Measurements from ENCODE around the gene PFDN6. TPM values are rescaled to one million over a fixed set of nuclear protein-coding genes. Genes with fewer than 3 reads are reported as not detected.

PFDN6 gene
- 182 and 213 TPM in 2 replicates for polyA plus RNA-seq (2012; rRNA removed)
- polyA plus RNA-seq (2012; cell fraction: cytosol; rRNA removed) = 233 and 285 TPM in 2 replicates
- 113 and 143 TPM in 2 replicates for polyA plus RNA-seq (2012; cell fraction: nucleus; rRNA removed)

- POLR2A ChIA-PET = interaction anchor here (1.7 to 3.6 kb wide), 6 partner anchors 8 to 317 kb away, joined by 4 to 58 read pairs (median 14); partner anchors contain the start of genes B3GALT4, RGL2, RPS18 and VPS52
- H3F3A ChIP-seq (replicated peaks; ENCODE audit: insufficient read depth) = peaks cover 6% of the 10 kb centered on the region
- peaks cover 5 to 23% of the 10 kb centered on the region in 2 experiments; a peak in 3 of 4 replicates for H3K4me1 ChIP-seq (ENCODE audit: control insufficient read depth in 1 of 2, insufficient read depth in 2 of 2, low read depth in 1 of 2, low read length in 1 of 2)
- CTCF ChIA-PET = interaction anchor here (1.1 to 4.4 kb wide), 5 partner anchors 10 to 137 kb away, joined by 3 to 49 read pairs (median 9); partner anchors contain the start of genes B3GALT4 and RGL2
- H4K20me1 ChIP-seq (ENCODE audit: insufficient read depth) = 0 out of 2 replicates have a peak, but pooled peaks cover 3% of the 10 kb centered on the region
- H3K9me3 ChIP-seq = no peaks in the 10 kb centered on the region
- H3K4me2 ChIP-seq = peak within 1 kb of the TSS; percentile 96
- H3K27me3 ChIP-seq (ENCODE audit: insufficient read depth) = no peaks in the 10 kb centered on the region
- DNase-seq = peak; percentile 88
- peaks cover 56% of the 10 kb centered on the region for H3K79me2 ChIP-seq (ENCODE audit: insufficient read depth)
- H3K9ac ChIP-seq = peak within 1 kb of the TSS; percentile 80
- H3K36me3 ChIP-seq (replicated peaks in 1 of 2; ENCODE audit: control insufficient read depth in 1 of 2, insufficient read depth in 2 of 2, low read length in 1 of 2) = peaks cover 34 to 62% of the 10 kb centered on the region in 2 experiments
- H3K9me2 ChIP-seq = no peaks in the 10 kb centered on the region
- peak within 1 kb of the TSS; percentile 40 to 91; a peak in 3 of 4 replicates for H3K27ac ChIP-seq (ENCODE audit: low read depth in 2 of 2, low read length in 1 of 2)
- WGBS (ENCODE audit: low lambda C conversion rate) = 1% methylated on average over 41 of the region's 43 CpGs
- H2AFZ ChIP-seq (ENCODE audit: low read depth) = peak within 1 kb of the TSS; percentile 55
- peak within 1 kb of the TSS; percentile 78 to 96 for H3K4me3 ChIP-seq (ENCODE audit: low read depth in 2 of 2, low read length in 1 of 2)
- TF ChIP-seq CTCF (IDR thresholded peaks at IDR 0.05) (no peak), ELF1 (IDR thresholded peaks at IDR 0.05) (peak; percentile 93), FOXJ3 (CRISPR knock-in tag; IDR thresholded peaks at IDR 0.05) (no peak), FOXM1 (IDR thresholded peaks at IDR 0.05; ENCODE audit: low read depth) (no peak), MXI1 (IDR thresholded peaks at IDR 0.05; ENCODE audit: low read depth, low read length) (peak; percentile 99), RXRA (IDR thresholded peaks at IDR 0.05; ENCODE audit: borderline replicate concordance, low read depth) (no peak), REST (IDR thresholded peaks at IDR 0.05; ENCODE audit: low read depth, low read length) (0 out of 2 replicates have a peak, but pooled peaks have one; percentile 14), TCF12 (IDR thresholded peaks at IDR 0.05) (0 out of 2 replicates have a peak, but pooled peaks have one; percentile 30), GATA2 (CRISPR knock-in tag; IDR thresholded peaks at IDR 0.05) (no peak), RFX5 (IDR thresholded peaks at IDR 0.05; ENCODE audit: low read length) (no peak), RCOR1 (IDR thresholded peaks at IDR 0.05; ENCODE audit: low read length) (no peak), TEAD4 (IDR thresholded peaks at IDR 0.05; ENCODE audit: borderline replicate concordance, insufficient read depth) (no peak), ZBTB33 (IDR thresholded peaks at IDR 0.05; ENCODE audit: borderline replicate concordance, low read depth) (peak; percentile 81; the same call in 1 of the 2 replicates), NRF1 (IDR thresholded peaks at IDR 0.05; ENCODE audit: low read depth, low read length) (no peak), RAD21 (IDR thresholded peaks at IDR 0.05; ENCODE audit: low read length) (no peak), EZH2phosphoT487 (IDR thresholded peaks at IDR 0.05; ENCODE audit: borderline replicate concordance, low read depth) (no peak), USF1 (IDR thresholded peaks at IDR 0.05; ENCODE audit: borderline replicate concordance, low read depth) (no peak), SIN3A (IDR thresholded peaks at IDR 0.05; ENCODE audit: borderline replicate concordance, low read depth, low read length) (peak; percentile 81), SMC3 (IDR thresholded peaks at IDR 0.05; ENCODE audit: low read depth, low read length) (no peak), USF2 (IDR thresholded peaks at IDR 0.05; ENCODE audit: borderline replicate concordance, low read depth, low read length) (no peak), GABPA (IDR thresholded peaks at IDR 0.05; ENCODE audit: low read depth) (peak; percentile 98), CHD2 (IDR thresholded peaks at IDR 0.05; ENCODE audit: low read length, partially characterized antibody) (peak; percentile 92), JUND (IDR thresholded peaks at IDR 0.05) (no peak)
Measured at GRCh38 chr6:33288921-33289783, at the start of gene PFDN6, which contains the start of gene WDR46. PFDN6 (plus strand) TSS chr6:33289601; CDS start chr6:33289857, 256 bp downstream. WDR46 (minus strand) TSS chr6:33289239; CDS start chr6:33289170, 69 bp downstream.

Measured in SK-N-SH (cell line).